Stimulated activated CD8-positive, alpha-beta memory T cell treated with anti-CD3 and anti-CD28 coated beads, Interleukin-12 subunit alpha, Interleukin-12 subunit beta, amount 100 ng/mL, for 24 hours (primary cell): ENCODE data around the gene PIK3R6.

Experiments used
- DNase-seq: peaks from one replicate; pipeline ENCODE4 v3.0.0-alpha.2; 2020; ENCODE audit errors: extremely low read depth

PIK3R6 gene

DNA sequence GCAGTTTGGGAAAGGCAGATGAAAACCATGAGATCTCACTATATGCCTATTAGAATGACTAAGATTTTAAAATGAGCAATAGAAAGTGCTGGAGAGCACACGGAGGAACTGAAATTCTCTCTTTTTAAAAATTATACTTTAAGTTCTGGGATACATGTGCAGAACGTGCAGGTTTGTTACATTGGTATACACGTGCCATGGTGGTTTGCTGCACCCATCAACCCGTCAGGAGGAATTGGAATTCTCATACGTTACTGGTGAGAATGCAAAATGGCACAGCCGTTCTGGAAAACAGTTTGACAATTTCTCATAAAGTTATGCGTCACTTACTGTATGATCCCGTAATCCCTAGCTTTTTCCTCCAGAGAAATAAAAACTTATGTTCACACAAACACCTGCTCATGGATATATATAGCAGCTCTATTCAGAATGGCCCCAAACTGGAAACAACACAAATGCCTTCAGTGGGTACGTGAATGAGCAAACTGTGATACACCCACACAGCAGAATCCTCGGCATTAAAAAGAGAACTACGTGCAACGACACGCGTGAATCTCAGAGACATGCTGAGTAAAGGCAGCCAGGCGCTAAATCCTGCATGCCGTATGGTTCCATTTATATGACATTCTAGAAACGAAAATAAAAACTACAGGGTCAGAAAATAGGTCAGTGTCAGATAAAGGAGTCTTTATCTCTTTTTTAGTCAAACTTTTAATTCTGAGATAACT, 11.8 kb downstream of the PIK3R6 start:
- no peak for DNase-seq

- no peak for DNase-seq
Observed at GRCh38 chr17:8851600-8851999, 15.9 kb downstream of the PIK3R6 start.

DNA sequence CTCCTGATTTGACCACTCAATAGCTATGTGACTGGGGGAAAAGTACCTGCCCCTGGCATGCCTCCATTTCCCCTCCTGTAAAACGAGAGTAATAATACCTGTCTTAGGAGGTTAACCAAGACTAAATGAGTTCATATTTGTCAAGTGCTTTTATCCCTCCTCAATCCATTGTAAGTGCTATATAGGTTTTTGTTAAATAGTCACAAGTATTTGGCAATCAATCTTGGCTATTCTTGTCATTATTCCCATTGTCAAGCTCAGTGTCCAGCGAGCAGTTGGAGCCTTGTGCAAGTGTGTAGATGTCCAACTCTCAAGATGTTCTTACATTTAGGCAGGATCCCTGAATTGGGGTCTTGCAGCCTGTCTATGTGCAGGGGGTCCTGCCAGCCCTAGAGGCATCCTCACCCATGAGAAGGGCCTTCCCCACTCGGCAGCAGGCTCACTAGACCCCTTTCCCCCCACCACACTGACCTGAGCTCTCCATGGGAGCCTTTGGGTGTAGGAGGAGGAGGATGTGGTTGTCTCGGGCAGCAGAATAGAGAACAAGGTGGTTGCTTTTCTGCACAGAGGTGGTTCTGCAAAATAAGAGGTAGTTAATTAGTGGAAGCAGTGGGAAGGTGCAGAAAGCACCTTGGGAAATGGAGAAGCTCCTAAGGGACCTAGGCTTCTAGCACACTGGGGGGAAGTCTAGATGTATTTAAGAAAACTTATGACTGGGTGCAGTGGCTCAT, 18.0 kb downstream of the PIK3R6 start:
- DNase-seq, result no peak

DNA sequence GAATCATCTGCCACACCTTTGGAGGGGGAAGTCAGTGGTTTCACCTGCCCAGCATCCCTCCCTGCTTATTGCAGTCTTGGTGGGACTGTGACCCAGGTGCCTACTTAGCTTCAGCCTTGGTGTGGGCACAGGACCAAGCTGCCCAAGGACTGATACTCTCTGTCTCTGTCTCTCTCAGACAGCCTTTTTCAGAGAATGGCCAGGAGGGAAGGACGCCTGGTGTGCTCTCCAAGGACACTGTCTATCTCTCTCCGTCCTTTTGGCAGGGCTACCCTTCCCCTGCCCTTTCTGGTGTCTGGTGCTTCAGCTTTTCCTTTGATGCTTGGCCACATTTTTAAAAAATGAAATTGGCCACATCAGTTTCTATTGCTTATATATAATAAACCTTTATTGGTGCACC, 19.6 kb downstream of the PIK3R6 start:
- DNase-seq, result no peak

- DNase-seq, result no peak
Observed at GRCh38 chr17:8846768-8847211, 20.7 kb downstream of the PIK3R6 start.

GRCh38 chr17:8844229-8845218, 22.9 kb downstream of the PIK3R6 start:
- DNase-seq, result no peak

DNA sequence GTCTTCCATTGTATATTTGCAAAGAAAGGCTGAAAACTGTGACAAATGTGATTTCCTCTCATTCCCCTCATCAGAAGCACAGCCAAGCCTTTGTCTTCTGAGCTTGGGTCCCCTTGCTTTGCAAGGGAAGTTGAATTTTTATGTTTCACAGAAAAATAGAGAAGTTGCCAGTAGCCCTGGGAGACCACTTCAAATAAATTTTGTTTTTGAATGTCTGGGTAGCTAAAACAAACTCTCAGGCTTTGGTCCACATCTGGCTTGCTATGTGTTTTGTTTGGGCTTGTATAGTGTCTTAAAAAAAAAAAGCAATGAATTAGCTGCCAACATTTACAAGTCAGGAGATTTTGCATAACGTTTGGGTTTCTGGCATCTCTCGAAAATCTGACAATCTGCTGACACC, 24.1 kb downstream of the PIK3R6 start:
- no peak for DNase-seq

- no peak for DNase-seq
Observed at GRCh38 chr17:8841844-8842243, 25.6 kb downstream of the PIK3R6 start.

DNA sequence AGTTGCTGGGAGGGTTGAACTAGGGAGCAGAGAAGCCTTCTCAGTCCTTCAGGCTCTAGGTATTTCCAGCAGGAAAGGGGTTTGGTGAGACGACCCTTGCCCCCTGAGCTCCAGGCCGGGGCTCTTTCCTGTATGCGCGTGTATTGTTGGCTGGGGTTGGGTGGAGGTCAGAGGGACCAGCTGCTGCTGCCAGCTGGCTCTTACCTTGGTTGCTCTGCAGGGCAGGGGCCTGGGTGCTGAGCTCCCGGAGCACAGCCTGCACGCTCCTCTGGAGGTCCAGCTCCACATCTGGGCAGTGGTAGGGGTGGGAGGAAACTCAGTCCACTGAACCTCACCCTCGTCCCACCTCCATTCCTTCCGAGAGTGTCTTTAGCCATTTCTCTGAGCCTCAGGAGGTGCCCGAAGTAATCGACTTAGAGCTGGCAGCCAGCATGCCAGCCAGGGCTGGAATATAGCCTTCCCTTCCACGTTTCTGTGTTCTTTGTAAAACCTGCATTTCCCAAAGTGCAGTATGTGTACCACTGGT, 28.0 kb downstream of the PIK3R6 start:
- DNase-seq, result no peak

DNA sequence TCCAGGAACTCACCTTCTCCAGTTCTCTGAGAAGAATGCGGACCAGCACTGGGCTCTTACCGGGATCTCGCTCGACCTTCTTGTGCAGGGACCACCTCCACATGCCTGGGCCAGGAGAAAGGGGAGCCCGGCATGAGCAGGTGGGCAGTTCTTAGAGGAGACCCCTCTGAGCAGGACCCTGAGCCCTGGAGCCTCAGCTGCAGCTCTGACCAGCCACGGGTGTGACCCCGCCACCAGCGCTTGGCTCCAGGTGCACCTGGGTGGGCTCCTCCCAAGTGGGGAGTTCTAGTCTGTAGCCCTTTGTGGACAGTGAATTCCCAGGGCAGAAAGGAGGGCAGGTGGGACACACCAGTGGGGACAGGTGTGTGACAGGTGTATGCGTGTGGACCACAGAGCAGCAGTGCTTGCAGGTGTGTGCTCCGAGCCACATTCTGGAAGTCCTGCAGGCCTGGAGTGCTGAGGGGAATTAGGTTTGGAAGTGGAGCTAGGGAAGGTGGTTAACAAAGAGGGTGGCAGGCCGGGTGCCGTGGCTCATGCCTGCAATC, 28.9 kb downstream of the PIK3R6 start:
- DNase-seq, result no peak

DNA sequence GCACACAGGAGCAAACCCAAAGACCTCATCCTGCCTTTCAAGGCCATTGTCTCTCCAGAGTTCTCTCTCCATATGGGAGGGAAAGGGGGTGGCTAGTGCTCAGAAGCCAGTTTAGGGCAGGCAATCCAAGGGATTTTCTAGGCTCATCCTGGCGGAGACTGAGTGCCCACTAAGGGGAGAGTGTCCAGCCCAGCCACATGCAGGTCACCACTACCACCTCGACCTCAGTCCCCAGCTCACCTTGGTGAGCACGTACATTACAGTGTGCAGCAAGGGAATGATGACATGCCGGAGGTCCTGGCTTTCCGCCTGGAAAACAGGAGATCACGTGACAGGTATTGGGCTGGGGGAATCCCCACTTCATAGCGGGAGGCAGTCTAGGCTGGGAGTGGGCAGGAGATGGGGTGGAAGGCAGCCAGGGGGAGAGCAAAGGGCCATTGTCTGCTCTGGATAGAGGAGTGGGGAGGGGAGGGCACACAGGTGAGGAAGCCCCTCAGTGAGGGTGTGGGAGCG, 29.9 kb downstream of the PIK3R6 start:
- DNase-seq, result no peak

- no peak for DNase-seq
Observed at GRCh38 chr17:8836821-8837562, 30.5 kb downstream of the PIK3R6 start.

DNA sequence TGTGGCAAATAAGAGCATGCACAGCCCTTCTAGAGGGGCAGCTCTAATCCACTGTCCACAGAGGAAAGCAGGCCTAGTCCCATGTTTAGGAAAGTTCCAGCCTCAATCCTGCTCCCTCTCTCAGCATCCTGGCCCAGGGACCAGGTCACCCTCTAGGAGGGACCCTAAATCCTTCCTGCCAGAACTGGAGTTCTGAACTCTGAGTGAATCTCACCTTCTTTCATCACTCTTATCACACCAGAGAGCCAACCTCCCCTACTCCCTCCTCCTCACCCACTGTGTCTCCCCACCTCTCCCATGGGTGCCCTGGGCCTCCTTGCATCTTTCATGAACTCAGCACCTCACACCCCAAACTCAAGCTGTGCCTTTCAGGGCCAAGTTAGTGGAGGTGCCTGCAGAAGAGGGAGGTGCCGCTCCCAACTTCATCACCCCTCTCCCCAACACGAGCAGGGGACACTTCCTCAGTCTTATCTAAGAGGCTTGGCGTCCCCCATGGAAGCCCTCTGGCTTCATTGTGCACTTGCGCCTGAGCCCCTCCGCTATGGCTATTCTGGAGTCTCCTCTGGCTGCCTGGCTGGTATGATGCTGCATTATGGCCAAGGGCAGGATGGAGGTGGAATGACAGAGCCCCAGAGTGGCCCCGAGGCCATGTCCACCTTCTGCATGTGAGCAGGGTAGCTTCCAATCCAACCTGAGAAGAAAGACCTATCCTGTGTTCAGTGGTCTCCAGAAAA, 31.7 kb downstream of the PIK3R6 start:
- no peak for DNase-seq

DNA sequence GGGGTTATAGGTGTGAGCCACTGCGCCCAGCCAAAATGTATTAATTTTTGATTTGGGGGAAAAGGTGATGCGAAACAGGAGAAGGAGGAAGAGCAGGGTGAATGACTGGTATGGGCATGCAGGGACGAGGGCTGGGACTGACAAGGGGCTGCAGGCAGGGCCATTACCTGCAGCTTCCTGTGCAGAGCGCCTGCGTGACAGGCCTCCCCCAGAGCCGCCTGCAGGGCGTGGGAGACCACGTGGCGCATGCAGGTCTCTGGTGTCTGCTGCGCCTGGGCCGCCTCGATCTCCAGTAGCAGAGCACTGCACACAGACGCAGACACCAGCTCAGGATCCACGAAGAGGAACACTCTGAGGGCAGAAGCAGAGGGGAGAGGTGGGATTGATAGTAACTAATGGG, 32.4 kb downstream of the PIK3R6 start:
- DNase-seq, result no peak

GRCh38 chr17:8832711-8833352, 34.6 kb downstream of the PIK3R6 start:
- no peak for DNase-seq

- DNase-seq, result no peak
Observed at GRCh38 chr17:8831234-8831849, 36.1 kb downstream of the PIK3R6 start.

- DNase-seq, result no peak
Observed at GRCh38 chr17:8830141-8830540, 37.3 kb downstream of the PIK3R6 start.

DNA sequence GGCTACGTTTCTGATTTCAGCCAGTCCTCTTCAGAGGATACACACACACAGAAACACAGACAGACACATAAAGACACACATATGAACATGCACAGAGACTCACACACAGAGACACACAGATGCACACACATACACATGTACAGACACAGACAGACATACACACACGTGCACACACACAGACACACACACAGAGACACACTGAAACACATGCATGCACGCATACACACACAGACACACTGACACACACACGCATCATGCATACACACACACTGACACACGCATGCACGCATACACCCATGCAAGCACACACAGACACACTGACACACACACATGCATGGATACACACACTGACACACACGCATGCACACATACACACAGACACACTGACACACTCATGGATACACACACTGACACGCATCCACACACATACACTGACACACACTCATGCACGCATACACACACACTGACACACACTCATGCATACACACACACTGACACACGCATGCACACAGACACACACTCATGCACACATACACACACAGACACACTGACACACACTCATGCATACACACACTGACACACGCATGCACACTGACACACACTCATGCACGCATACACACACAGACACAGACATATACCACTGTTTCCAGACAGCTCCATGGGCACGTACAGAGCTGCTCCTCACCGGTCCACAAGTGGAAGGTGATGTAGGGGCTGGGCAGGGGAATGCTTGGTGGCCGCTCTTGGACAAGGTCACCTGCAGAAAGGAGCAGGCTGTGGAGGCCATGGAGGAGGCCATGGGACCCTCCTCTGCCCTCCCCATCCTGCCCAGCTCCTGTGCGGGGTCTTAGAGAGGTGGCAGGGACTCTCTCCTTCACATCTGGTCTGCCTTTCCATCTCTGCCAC, 38.2 kb downstream of the PIK3R6 start:
- DNase-seq, result no peak
